Measurements from ENCODE around the gene TMEM181.

- TF ChIP-seq CTCF (IDR thresholded peaks at IDR 0.05) (no peak), POLR2A (IDR thresholded peaks at IDR 0.05) (no peak)
Measured at GRCh38 chr6:158608221-158608620, 48.3 kb downstream of the TMEM181 start.
